GM23338 (cell line): ENCODE measurements around the gene CCDC121. TPM values are rescaled to one million over a fixed set of nuclear protein-coding genes. Genes with fewer than 3 reads are reported as not detected.

Experiments
- ATAC-seq: fragments of 200-7000 bp; cut with Tn5 transposase; 3 replicates; pipeline ENCODE4 v1.9.1; 2020
- DNase-seq: peaks from one replicate; pipeline ENCODE4 v3.0.0-alpha.2; 2015; ENCODE audit warnings: low spot score
- H2AFZ ChIP-seq: fragments of 200-600 bp; sonication (generic); 2 replicates; pipeline ENCODE4 v1.8.0; 2016; ENCODE audit warnings: antibody characterized with exemption, mild to moderate bottlenecking, moderate library complexity
- H3F3A ChIP-seq: fragments of 200-600 bp; sonication (generic); replicated peaks from 2 replicates; pipeline ENCODE4 v1.8.0; 2017; ENCODE audit warnings: antibody characterized with exemption, mixed run types, low read depth
- H3K27ac ChIP-seq: fragments of 200-600 bp; sonication (generic); 2 replicates; pipeline ENCODE4 v1.6.1; 2016; ENCODE audit warnings: low read depth
- H3K27me3 ChIP-seq: fragments of 200-600 bp; sonication (generic); 2 replicates; pipeline ENCODE4 v1.8.0; 2016; ENCODE audit warnings: mild to moderate bottlenecking, mixed run types, moderate library complexity; ENCODE audit not compliant: insufficient read depth
- H3K36me3 ChIP-seq: fragments of 200-600 bp; sonication (generic); 2 replicates; pipeline ENCODE4 v1.8.0; 2016; ENCODE audit warnings: mild to moderate bottlenecking; ENCODE audit not compliant: insufficient read depth
- H3K4me1 ChIP-seq: fragments of 200-600 bp; sonication (generic); 2 replicates; pipeline ENCODE4 v1.8.0; 2016; ENCODE audit warnings: mild to moderate bottlenecking, moderate library complexity; ENCODE audit not compliant: insufficient read depth
- H3K4me2 ChIP-seq: fragments of 200-600 bp; sonication (generic); 2 replicates; pipeline ENCODE4 v1.7.1; 2017; ENCODE audit warnings: mixed run types
- H3K4me3 ChIP-seq: fragments of 200-600 bp; sonication (generic); 2 replicates; pipeline ENCODE4 v1.6.1; 2016; ENCODE audit warnings: mixed run types
- H3K79me2 ChIP-seq: fragments of 200-600 bp; sonication (generic); replicated peaks from 2 replicates; pipeline ENCODE4 v1.8.0; 2017; ENCODE audit warnings: mild to moderate bottlenecking; ENCODE audit not compliant: insufficient read depth
- H3K9me2 ChIP-seq: fragments of 200-600 bp; sonication (generic); 2 replicates; pipeline ENCODE4 v1.8.0; 2017; ENCODE audit not compliant: insufficient read depth
- H4K20me1 ChIP-seq: fragments of 200-600 bp; sonication (generic); replicated peaks from 2 replicates; pipeline ENCODE4 v1.8.0; 2017; ENCODE audit warnings: mild to moderate bottlenecking; ENCODE audit not compliant: insufficient read depth
- H3K27ac Mint-ChIP-seq: 2 replicates; pipeline ENCODE4 v1.8.0; 2020; ENCODE audit warnings: inconsistent platforms, mild to moderate bottlenecking, moderate library complexity, mixed read lengths
- H3K27me3 Mint-ChIP-seq: 3 replicates; pipeline ENCODE4 v1.8.0; 2022; ENCODE audit warnings: low read depth, mild to moderate bottlenecking, moderate library complexity, mixed read lengths, inconsistent platforms; ENCODE audit not compliant: insufficient read depth, poor library complexity
- H3K36me3 Mint-ChIP-seq: 3 replicates; pipeline ENCODE4 v1.8.0; 2021; ENCODE audit warnings: low read depth, mild to moderate bottlenecking, inconsistent platforms, moderate library complexity, mixed read lengths
- H3K4me1 Mint-ChIP-seq: 3 replicates; pipeline ENCODE4 v1.8.0; 2020; ENCODE audit warnings: mild to moderate bottlenecking, inconsistent platforms, mixed read lengths
- H3K4me3 Mint-ChIP-seq: 3 replicates; pipeline ENCODE4 v1.8.0; 2021; ENCODE audit warnings: moderate library complexity, mild to moderate bottlenecking, inconsistent platforms, mixed read lengths
- H3K9me3 Mint-ChIP-seq: 3 replicates; pipeline ENCODE4 v1.8.0; 2020; ENCODE audit warnings: moderate library complexity, mild to moderate bottlenecking, inconsistent platforms, mixed read lengths
- ETS1 ChIP-seq: IDR thresholded peaks from 2 replicates; pipeline ENCODE4 v1.6.1; 2016; ENCODE audit warnings: antibody characterized with exemption
- EZH2phosphoT487 ChIP-seq: fragments of 200-600 bp; sonication (generic); IDR thresholded peaks from one replicate; pipeline ENCODE4 v1.8.1; 2018; ENCODE audit warnings: antibody characterized with exemption; ENCODE audit not compliant: unreplicated experiment
- JUNB ChIP-seq: IDR thresholded peaks from one replicate; pipeline ENCODE4 v1.6.1; 2016; ENCODE audit warnings: antibody characterized with exemption; ENCODE audit not compliant: unreplicated experiment
- POLR2AphosphoS5 ChIP-seq: IDR thresholded peaks from 2 replicates; pipeline ENCODE4 v1.6.1; 2016; ENCODE audit warnings: antibody characterized with exemption, low read depth
- STAT1 ChIP-seq: IDR thresholded peaks from one replicate; pipeline ENCODE4 v1.6.1; 2016; ENCODE audit warnings: antibody characterized with exemption; ENCODE audit not compliant: unreplicated experiment
- ZNF114 ChIP-seq: fragments of 250-450 bp; sonication (Bioruptor Pico); IDR thresholded peaks from 2 replicates; pipeline ENCODE4 v1.5.0; 2020; ENCODE audit warnings: mild to moderate bottlenecking, moderate library complexity
- ZNF331 ChIP-seq: fragments of 250-450 bp; sonication (Bioruptor Pico); IDR thresholded peaks from 2 replicates; pipeline ENCODE4 v1.5.0; 2020; ENCODE audit warnings: low read depth, mild to moderate bottlenecking, moderate library complexity
- polyA plus RNA-seq: library from polyadenylated mRNA; unstranded; fragments of >200 nt; fragmentation: Nextera tagmentation; extraction: Ambion mirVana; gene quantifications from 2 replicates; pipeline ENCODE4 v1.2.1, GENCODE V29; 2016
- total RNA-seq: library from RNA; depleted of rRNA; stranded (reverse); fragments of >200 nt; shearing (Covaris generic); gene quantifications from 2 replicates; pipeline ENCODE4 v1.2.3, GENCODE V29; 2014
- TF ChIP-seq, protein P1 (sequence below), 2 experiments: fragments of 200-600 bp in 1 of 2; sonication (generic) in 1 of 2; conservative IDR thresholded peaks; 2 replicates each; pipeline versions ENCODE4 v1.5.1 to v1.6.1; 2016 to 2017; ENCODE audit warnings: antibody characterized with exemption in 2 of 2, low read depth in 2 of 2, mild to moderate bottlenecking in 2 of 2, moderate library complexity in 1 of 2
- TF ChIP-seq, protein P2 (sequence below): IDR thresholded peaks from one replicate; pipeline ENCODE4 v1.6.1; 2018; ENCODE audit warnings: antibody characterized with exemption; ENCODE audit not compliant: unreplicated experiment

Gene CCDC121
- total and polyA plus RNA-seq, 2 experiments from 2014 or later = 1.6 to 1.9 TPM

- ATAC-seq (no peak), DNase-seq (no peak)
- Mint-ChIP-seq H3K36me3 (peaks cover 47% of the 10 kb centered on the region), H3K27ac (no peak overlapping the region), H3K4me1 (no peaks in the 10 kb centered on the region), H3K9me3 (no peaks in the 10 kb centered on the region), H3K4me3 (no peak overlapping the region), H3K27me3 (no peaks in the 10 kb centered on the region)
- H3K4me3 ChIP-seq = no peak overlapping the region
- H3K36me3 ChIP-seq = peaks cover 31% of the 10 kb centered on the region
- H3K4me1 ChIP-seq = no peaks in the 10 kb centered on the region
- no peak for TF ChIP-seq EZH2phosphoT487
- no peak for TF ChIP-seq STAT1
- H2AFZ ChIP-seq = no peak overlapping the region
- H3K9me2 ChIP-seq = no peaks in the 10 kb centered on the region
- H3K27me3 ChIP-seq = no peaks in the 10 kb centered on the region
- no peaks in the 10 kb centered on the region for H3K79me2 ChIP-seq
- H4K20me1 ChIP-seq = peaks cover 4% of the 10 kb centered on the region; the same call in 1 of the 2 replicates
- H3K4me2 ChIP-seq = no peak overlapping the region
- no peaks in the 10 kb centered on the region for H3F3A ChIP-seq
- H3K27ac ChIP-seq = no peak overlapping the region
These were observed 9.9 kb upstream of the CCDC121 start for GRCh38 chr2:27638709-27639108.

DNA sequence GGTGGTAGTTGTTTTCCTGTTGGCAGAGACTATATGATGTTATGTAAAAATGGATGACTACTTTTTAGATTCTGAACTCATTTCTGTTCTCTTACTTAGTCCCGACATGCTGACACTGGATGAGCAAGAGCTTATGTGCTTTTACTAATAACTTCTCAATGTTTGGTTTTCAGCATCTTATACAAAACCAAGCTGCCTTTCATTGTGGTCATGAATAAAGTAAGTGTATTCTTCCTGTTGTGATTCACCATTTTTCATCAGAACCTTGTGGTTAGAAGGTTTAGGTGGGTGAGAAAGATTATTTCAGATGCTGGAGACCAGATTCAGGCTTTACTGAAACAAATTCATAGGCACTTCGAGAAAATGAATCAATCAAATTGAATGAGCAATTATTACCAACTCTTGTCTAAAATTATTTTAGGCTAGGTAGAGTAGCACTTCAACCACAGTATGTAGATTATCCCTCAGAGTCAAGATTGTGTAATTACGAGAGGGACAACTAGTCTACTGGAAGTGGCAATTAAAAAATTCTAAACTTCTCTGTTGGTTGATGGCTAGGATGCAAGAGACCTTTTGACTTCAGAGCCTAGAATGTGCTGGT, 9.3 kb upstream of the CCDC121 start:
- peaks cover 4% of the 10 kb centered on the region; the same call in 1 of the 2 replicates for H4K20me1 ChIP-seq
- H3K36me3 ChIP-seq = peaks cover 26% of the 10 kb centered on the region
- H3F3A ChIP-seq = no peaks in the 10 kb centered on the region
- Mint-ChIP-seq H3K27me3 (no peaks in the 10 kb centered on the region), H3K4me3 (no peak overlapping the region), H3K9me3 (no peaks in the 10 kb centered on the region), H3K36me3 (peaks cover 50% of the 10 kb centered on the region), H3K4me1 (no peaks in the 10 kb centered on the region), H3K27ac (no peak overlapping the region)
- no peaks in the 10 kb centered on the region for H3K79me2 ChIP-seq
- no peaks in the 10 kb centered on the region for H3K27me3 ChIP-seq
- no peaks in the 10 kb centered on the region for H3K4me1 ChIP-seq
- H3K4me2 ChIP-seq = no peak overlapping the region
- ATAC-seq (no peak), DNase-seq (no peak)
- H3K9me2 ChIP-seq = no peaks in the 10 kb centered on the region
- H3K4me3 ChIP-seq = no peak overlapping the region
- no peak overlapping the region for H2AFZ ChIP-seq
- H3K27ac ChIP-seq = no peak overlapping the region
- TF ChIP-seq JUNB (no peak), ZNF331 (CRISPR knock-in tag) (no peak), STAT1 (no peak), ETS1 (no peak), POLR2AphosphoS5 (no peak), ZNF114 (CRISPR knock-in tag) (no peak), EZH2phosphoT487 (no peak)
- TF ChIP-seq, protein P1, sequence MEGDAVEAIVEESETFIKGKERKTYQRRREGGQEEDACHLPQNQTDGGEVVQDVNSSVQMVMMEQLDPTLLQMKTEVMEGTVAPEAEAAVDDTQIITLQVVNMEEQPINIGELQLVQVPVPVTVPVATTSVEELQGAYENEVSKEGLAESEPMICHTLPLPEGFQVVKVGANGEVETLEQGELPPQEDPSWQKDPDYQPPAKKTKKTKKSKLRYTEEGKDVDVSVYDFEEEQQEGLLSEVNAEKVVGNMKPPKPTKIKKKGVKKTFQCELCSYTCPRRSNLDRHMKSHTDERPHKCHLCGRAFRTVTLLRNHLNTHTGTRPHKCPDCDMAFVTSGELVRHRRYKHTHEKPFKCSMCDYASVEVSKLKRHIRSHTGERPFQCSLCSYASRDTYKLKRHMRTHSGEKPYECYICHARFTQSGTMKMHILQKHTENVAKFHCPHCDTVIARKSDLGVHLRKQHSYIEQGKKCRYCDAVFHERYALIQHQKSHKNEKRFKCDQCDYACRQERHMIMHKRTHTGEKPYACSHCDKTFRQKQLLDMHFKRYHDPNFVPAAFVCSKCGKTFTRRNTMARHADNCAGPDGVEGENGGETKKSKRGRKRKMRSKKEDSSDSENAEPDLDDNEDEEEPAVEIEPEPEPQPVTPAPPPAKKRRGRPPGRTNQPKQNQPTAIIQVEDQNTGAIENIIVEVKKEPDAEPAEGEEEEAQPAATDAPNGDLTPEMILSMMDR (conservative IDR thresholded peaks at IDR 0.05; ENCODE audit: low read depth in 2 of 2) = no peak
- TF ChIP-seq, protein P2, sequence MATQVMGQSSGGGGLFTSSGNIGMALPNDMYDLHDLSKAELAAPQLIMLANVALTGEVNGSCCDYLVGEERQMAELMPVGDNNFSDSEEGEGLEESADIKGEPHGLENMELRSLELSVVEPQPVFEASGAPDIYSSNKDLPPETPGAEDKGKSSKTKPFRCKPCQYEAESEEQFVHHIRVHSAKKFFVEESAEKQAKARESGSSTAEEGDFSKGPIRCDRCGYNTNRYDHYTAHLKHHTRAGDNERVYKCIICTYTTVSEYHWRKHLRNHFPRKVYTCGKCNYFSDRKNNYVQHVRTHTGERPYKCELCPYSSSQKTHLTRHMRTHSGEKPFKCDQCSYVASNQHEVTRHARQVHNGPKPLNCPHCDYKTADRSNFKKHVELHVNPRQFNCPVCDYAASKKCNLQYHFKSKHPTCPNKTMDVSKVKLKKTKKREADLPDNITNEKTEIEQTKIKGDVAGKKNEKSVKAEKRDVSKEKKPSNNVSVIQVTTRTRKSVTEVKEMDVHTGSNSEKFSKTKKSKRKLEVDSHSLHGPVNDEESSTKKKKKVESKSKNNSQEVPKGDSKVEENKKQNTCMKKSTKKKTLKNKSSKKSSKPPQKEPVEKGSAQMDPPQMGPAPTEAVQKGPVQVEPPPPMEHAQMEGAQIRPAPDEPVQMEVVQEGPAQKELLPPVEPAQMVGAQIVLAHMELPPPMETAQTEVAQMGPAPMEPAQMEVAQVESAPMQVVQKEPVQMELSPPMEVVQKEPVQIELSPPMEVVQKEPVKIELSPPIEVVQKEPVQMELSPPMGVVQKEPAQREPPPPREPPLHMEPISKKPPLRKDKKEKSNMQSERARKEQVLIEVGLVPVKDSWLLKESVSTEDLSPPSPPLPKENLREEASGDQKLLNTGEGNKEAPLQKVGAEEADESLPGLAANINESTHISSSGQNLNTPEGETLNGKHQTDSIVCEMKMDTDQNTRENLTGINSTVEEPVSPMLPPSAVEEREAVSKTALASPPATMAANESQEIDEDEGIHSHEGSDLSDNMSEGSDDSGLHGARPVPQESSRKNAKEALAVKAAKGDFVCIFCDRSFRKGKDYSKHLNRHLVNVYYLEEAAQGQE = no peak
